HepG2 (cell line): ENCODE data around the gene JPT1. TPM values are rescaled to one million over a fixed set of nuclear protein-coding genes. Genes with fewer than 3 reads are reported as not detected.
A peak's percentile ranks its signal among the peaks of the same experiment; 100 is the strongest.

Source experiments
- ATF1 ChIP-seq: IDR thresholded peaks from 2 replicates; pipeline ENCODE4 v1.6.1; 2016; ENCODE audit warnings: mild to moderate bottlenecking, control low read depth
- ETV5 ChIP-seq: IDR thresholded peaks from 2 replicates; pipeline ENCODE4 v1.6.1; 2018; ENCODE audit warnings: missing biosample characterization, missing genetic modification reagents, inconsistent platforms, borderline replicate concordance
- KMT2A ChIP-seq: sonication (generic); formaldehyde crosslinking; IDR thresholded peaks from 2 replicates; pipeline ENCODE4 v1.4.0; 2020; ENCODE audit warnings: missing genetic modification reagents
- MLLT10 ChIP-seq: sonication (generic); formaldehyde crosslinking; IDR thresholded peaks from 2 replicates; pipeline ENCODE4 v1.4.0; 2020; ENCODE audit warnings: missing genetic modification reagents
- PLRG1 ChIP-seq: fragments of 450-650 bp; conservative IDR thresholded peaks from 2 replicates; pipeline ENCODE4 v1.6.1; 2016
- RARA ChIP-seq: IDR thresholded peaks from 2 replicates; pipeline ENCODE4 v1.6.1; 2016; ENCODE audit warnings: missing genetic modification reagents, missing compliant biosample characterization
- SOX13 ChIP-seq, 3 experiments: fragments of 450-650 bp in 1 of 3; sonication (generic) in 1 of 3; formaldehyde crosslinking in 1 of 3; IDR thresholded peaks in 2 of 3; conservative IDR thresholded peaks in 1 of 3; 2 replicates each; pipeline versions ENCODE4 v1.5.0 to v1.6.1; 2016 to 2020; ENCODE audit warnings: antibody characterized with exemption in 1 of 3, mild to moderate bottlenecking in 1 of 3, missing compliant biosample characterization in 1 of 3, missing genetic modification reagents in 1 of 3, moderate library complexity in 1 of 3
- ZNF101 ChIP-seq: sonication (generic); formaldehyde crosslinking; IDR thresholded peaks from 2 replicates; pipeline ENCODE4 v1.4.0; 2020; ENCODE audit warnings: mild to moderate bottlenecking, low read depth, missing genetic modification reagents, borderline replicate concordance
- ZNF354B ChIP-seq: sonication (generic); formaldehyde crosslinking; IDR thresholded peaks from 2 replicates; pipeline ENCODE4 v1.8.0; 2022; ENCODE audit warnings: mild to moderate bottlenecking, missing genetic modification reagents
- ZNF773 ChIP-seq: sonication (generic); formaldehyde crosslinking; IDR thresholded peaks from 2 replicates; pipeline ENCODE4 v1.4.0; 2020; ENCODE audit warnings: missing genetic modification reagents, borderline replicate concordance
- polyA plus RNA-seq, 8 experiments: library from polyadenylated mRNA; depleted of rRNA in 3 of 8; stranded (reverse) in 7 of 8; unstranded in 1 of 8; fragments of >200 nt; fragmentation: Illumina TruSeq in 4 of 8; extraction: Trizol in 4 of 8; gene quantifications; 2 replicates each; pipeline versions ENCODE4 v1.2.1 to v1.2.3, GENCODE V29; 2011 to 2016; ENCODE audit warnings: low read depth in 4 of 8, missing spikeins in 1 of 8, mixed read lengths in 1 of 8; ENCODE audit not compliant: insufficient read depth in 1 of 8
- total RNA-seq, 5 experiments: library from RNA; depleted of rRNA; stranded (reverse); fragments of >200 nt; fragmentation: Illumina TruSeq; extraction: Trizol; gene quantifications; 2 replicates each; pipeline ENCODE4 v1.2.3, GENCODE V29; 2016; ENCODE audit warnings: low read depth in 1 of 5
- TF ChIP-seq, protein P1 (sequence below): sonication (generic); formaldehyde crosslinking; IDR thresholded peaks from 2 replicates; pipeline ENCODE4 v1.4.0; 2020; ENCODE audit warnings: missing genetic modification reagents, borderline replicate concordance
- TF ChIP-seq, protein P2 (sequence below): sonication (generic); formaldehyde crosslinking; IDR thresholded peaks from 2 replicates; pipeline ENCODE4 v1.5.0; 2020; ENCODE audit warnings: mild to moderate bottlenecking, missing genetic modification reagents
- TF ChIP-seq, protein P3 (sequence below): IDR thresholded peaks from 2 replicates; pipeline ENCODE4 v1.6.1; 2016; ENCODE audit warnings: missing biosample characterization, missing genetic modification reagents, low read depth
- TF ChIP-seq, protein P4 (sequence below): IDR thresholded peaks from 2 replicates; pipeline ENCODE4 v1.6.1; 2016
- TF ChIP-seq, protein P5 (sequence below): sonication (generic); formaldehyde crosslinking; IDR thresholded peaks from 2 replicates; pipeline ENCODE4 v1.4.0; 2020; ENCODE audit warnings: missing genetic modification reagents
- TF ChIP-seq, protein P6 (sequence below): sonication (generic); formaldehyde crosslinking; IDR thresholded peaks from 2 replicates; pipeline ENCODE4 v1.9.0; 2021; ENCODE audit warnings: missing genetic modification reagents, borderline replicate concordance

Gene JPT1
- total and polyA plus RNA-seq, 2 of the 13 experiments (the other 11 are each of a cell fraction or from before 2014, with no cell fraction given) = 43.3 to 256 TPM

DNA sequence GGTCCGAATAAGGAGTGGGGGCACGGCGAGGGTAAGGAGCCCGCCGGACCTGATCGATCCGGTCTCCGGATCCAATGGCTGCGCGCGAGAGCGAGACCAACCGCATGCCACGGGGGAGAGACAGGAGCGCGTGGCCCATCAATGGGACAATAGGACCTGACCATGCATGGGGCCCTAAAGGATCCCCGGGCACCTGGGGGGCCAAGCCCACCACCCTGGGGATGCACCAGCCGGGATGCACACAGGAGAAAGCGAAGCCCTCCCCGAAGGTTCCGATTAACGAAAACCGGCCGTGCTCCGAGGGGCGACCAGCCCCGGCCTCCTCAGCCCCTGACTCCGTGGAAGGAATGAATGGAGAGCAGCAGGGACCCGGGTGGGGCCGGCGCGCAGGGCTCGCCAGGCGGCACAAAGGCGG, 525 bp downstream of the JPT1 start (continued):
- TF ChIP-seq SOX13 (IDR thresholded peaks at IDR 0.05) = no peak; the same call in 1 of the 2 replicates
- no peak for TF ChIP-seq SOX13 (CRISPR knock-in tag; conservative IDR thresholded peaks at IDR 0.05 in 1 of 2, IDR thresholded peaks at IDR 0.05 in 1 of 2)
- TF ChIP-seq PLRG1 = no peak
- TF ChIP-seq KMT2A = no peak
- TF ChIP-seq, protein P1, sequence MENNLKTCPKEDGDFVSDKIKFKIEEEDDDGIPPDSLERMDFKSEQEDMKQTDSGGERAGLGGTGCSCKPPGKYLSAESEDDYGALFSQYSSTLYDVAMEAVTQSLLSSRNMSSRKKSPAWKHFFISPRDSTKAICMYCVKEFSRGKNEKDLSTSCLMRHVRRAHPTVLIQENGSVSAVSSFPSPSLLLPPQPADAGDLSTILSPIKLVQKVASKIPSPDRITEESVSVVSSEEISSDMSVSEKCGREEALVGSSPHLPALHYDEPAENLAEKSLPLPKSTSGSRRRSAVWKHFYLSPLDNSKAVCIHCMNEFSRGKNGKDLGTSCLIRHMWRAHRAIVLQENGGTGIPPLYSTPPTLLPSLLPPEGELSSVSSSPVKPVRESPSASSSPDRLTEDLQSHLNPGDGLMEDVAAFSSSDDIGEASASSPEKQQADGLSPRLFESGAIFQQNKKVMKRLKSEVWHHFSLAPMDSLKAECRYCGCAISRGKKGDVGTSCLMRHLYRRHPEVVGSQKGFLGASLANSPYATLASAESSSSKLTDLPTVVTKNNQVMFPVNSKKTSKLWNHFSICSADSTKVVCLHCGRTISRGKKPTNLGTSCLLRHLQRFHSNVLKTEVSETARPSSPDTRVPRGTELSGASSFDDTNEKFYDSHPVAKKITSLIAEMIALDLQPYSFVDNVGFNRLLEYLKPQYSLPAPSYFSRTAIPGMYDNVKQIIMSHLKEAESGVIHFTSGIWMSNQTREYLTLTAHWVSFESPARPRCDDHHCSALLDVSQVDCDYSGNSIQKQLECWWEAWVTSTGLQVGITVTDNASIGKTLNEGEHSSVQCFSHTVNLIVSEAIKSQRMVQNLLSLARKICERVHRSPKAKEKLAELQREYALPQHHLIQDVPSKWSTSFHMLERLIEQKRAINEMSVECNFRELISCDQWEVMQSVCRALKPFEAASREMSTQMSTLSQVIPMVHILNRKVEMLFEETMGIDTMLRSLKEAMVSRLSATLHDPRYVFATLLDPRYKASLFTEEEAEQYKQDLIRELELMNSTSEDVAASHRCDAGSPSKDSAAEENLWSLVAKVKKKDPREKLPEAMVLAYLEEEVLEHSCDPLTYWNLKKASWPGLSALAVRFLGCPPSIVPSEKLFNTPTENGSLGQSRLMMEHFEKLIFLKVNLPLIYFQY (CRISPR knock-in tag) = no peak
- TF ChIP-seq, protein P2, sequence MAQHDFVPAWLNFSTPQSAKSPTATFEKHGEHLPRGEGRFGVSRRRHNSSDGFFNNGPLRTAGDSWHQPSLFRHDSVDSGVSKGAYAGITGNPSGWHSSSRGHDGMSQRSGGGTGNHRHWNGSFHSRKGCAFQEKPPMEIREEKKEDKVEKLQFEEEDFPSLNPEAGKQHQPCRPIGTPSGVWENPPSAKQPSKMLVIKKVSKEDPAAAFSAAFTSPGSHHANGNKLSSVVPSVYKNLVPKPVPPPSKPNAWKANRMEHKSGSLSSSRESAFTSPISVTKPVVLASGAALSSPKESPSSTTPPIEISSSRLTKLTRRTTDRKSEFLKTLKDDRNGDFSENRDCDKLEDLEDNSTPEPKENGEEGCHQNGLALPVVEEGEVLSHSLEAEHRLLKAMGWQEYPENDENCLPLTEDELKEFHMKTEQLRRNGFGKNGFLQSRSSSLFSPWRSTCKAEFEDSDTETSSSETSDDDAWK (CRISPR knock-in tag) = no peak
- TF ChIP-seq, protein P3, sequence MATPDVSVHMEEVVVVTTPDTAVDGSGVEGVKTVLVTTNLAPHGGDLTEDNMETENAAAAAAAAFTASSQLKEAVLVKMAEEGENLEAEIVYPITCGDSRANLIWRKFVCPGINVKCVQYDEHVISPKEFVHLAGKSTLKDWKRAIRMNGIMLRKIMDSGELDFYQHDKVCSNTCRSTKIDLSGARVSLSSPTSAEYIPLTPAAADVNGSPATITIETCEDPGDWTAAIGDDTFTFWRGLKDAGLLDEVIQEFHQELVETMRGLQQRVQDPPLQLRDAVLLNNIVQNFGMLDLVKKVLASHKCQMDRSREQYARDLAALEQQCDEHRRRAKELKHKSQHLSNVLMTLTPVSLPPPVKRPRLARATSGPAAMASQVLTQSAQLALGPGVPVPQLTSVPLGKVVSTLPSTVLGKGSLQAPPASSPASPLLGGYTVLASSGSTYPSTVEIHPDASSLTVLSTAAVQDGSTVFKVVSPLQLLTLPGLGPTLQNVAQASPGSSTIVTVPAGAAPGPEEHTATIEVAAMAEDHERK (CRISPR knock-in tag) = no peak
- TF ChIP-seq MLLT10 (CRISPR knock-in tag) = no peak
- TF ChIP-seq ZNF101 = no peak
- TF ChIP-seq, protein P4, sequence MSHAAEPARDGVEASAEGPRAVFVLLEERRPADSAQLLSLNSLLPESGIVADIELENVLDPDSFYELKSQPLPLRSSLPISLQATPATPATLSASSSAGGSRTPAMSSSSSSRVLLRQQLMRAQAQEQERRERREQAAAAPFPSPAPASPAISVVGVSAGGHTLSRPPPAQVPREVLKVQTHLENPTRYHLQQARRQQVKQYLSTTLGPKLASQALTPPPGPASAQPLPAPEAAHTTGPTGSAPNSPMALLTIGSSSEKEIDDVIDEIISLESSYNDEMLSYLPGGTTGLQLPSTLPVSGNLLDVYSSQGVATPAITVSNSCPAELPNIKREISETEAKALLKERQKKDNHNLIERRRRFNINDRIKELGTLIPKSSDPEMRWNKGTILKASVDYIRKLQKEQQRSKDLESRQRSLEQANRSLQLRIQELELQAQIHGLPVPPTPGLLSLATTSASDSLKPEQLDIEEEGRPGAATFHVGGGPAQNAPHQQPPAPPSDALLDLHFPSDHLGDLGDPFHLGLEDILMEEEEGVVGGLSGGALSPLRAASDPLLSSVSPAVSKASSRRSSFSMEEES (CRISPR knock-in tag) = no peak
- no peak for TF ChIP-seq ETV5 (CRISPR knock-in tag)
- TF ChIP-seq RARA (CRISPR knock-in tag) = 0 out of 2 replicates have a peak, but pooled peaks have one; percentile 9
- TF ChIP-seq, protein P5, sequence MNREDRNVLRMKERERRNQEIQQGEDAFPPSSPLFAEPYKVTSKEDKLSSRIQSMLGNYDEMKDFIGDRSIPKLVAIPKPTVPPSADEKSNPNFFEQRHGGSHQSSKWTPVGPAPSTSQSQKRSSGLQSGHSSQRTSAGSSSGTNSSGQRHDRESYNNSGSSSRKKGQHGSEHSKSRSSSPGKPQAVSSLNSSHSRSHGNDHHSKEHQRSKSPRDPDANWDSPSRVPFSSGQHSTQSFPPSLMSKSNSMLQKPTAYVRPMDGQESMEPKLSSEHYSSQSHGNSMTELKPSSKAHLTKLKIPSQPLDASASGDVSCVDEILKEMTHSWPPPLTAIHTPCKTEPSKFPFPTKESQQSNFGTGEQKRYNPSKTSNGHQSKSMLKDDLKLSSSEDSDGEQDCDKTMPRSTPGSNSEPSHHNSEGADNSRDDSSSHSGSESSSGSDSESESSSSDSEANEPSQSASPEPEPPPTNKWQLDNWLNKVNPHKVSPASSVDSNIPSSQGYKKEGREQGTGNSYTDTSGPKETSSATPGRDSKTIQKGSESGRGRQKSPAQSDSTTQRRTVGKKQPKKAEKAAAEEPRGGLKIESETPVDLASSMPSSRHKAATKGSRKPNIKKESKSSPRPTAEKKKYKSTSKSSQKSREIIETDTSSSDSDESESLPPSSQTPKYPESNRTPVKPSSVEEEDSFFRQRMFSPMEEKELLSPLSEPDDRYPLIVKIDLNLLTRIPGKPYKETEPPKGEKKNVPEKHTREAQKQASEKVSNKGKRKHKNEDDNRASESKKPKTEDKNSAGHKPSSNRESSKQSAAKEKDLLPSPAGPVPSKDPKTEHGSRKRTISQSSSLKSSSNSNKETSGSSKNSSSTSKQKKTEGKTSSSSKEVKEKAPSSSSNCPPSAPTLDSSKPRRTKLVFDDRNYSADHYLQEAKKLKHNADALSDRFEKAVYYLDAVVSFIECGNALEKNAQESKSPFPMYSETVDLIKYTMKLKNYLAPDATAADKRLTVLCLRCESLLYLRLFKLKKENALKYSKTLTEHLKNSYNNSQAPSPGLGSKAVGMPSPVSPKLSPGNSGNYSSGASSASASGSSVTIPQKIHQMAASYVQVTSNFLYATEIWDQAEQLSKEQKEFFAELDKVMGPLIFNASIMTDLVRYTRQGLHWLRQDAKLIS = no peak
- 0 out of 2 replicates have a peak, but pooled peaks have one; percentile 6 for TF ChIP-seq ZNF354B
- TF ChIP-seq, protein P6, sequence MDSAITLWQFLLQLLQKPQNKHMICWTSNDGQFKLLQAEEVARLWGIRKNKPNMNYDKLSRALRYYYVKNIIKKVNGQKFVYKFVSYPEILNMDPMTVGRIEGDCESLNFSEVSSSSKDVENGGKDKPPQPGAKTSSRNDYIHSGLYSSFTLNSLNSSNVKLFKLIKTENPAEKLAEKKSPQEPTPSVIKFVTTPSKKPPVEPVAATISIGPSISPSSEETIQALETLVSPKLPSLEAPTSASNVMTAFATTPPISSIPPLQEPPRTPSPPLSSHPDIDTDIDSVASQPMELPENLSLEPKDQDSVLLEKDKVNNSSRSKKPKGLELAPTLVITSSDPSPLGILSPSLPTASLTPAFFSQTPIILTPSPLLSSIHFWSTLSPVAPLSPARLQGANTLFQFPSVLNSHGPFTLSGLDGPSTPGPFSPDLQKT (CRISPR knock-in tag) = no peak
- no peak for TF ChIP-seq ATF1 (CRISPR knock-in tag)
- TF ChIP-seq ZNF773 (CRISPR knock-in tag) = no peak
